ENCODE data around the gene RNF207.

- TF ChIP-seq CTCF (IDR thresholded peaks at IDR 0.05): no peak
- no peak for TF ChIP-seq POLR2A (IDR thresholded peaks at IDR 0.05)
These were observed 39.1 kb upstream of the RNF207 start for GRCh38 chr1:6166655-6167390.
